ENCODE data around the gene C6orf89.

DNA sequence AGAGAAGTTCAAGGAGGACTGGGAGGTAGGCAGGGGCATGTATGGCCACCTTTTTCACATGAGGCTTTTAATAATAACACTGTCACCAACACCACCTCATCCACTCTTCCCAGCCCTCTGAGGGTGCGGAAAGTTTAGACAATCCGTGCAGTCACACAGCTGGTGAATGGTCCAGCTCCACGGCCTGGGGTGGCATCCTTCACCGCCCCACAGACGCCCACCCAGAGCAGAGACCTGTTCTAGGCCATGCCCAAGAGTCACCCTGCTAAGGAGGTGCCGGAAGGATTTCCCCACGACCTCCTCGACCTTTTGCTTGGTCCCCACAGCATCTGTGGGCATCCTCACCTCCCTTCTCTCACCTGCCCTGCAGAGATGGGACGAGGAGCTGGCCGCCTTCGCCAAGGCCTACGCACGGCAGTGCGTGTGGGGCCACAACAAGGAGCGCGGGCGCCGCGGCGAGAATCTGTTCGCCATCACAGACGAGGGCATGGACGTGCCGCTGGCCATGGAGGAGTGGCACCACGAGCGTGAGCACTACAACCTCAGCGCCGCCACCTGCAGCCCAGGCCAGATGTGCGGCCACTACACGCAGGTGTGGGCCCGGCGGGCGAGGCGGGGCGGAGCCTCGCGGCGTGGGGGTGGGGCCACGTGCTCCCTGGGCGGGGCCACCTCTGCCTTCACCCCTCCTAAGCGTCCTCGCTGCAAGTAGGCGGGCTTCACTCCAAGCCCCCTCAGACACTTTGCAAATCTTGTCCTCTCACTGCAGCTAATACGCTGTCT, 73.2 kb downstream of the C6orf89 start:
- TF ChIP-seq TAF1 (IDR thresholded peaks at IDR 0.05; ENCODE audit: borderline replicate concordance, insufficient read depth, low read length), result no peak
- TF ChIP-seq POLR2AphosphoS5 (IDR thresholded peaks at IDR 0.05; ENCODE audit: low read depth, low read length), result no peak
